BJ (cell line): ENCODE data around the gene PHLPP1. TPM values are rescaled to one million over a fixed set of nuclear protein-coding genes. Genes with fewer than 3 reads are reported as not detected.

Source experiments
- CTCF ChIA-PET: fragments of 350-600 bp; formaldehyde crosslinking; extraction: SDS; loops from one replicate; lab custom pipeline; 2021; ENCODE audit warnings: antibody characterized with exemption, inconsistent platforms; lab: Yijun Ruan, JAX
- POLR2A ChIA-PET: fragments of 300-600 bp; sonication (Branson Sonifier 250); formaldehyde crosslinking; extraction: SDS; loops from one replicate; lab custom pipeline; 2021; ENCODE audit warnings: antibody characterized with exemption; lab: Charles Lee
- DNase-seq: peaks from one replicate; pipeline ENCODE4 v3.0.0-alpha.2; 2011; ENCODE audit warnings: low read depth
- H3K27me3 ChIP-seq: 2 replicates; pipeline ENCODE4 v1.6.0; 2011; ENCODE audit warnings: low read length; ENCODE audit not compliant: control insufficient read depth, insufficient read depth
- H3K36me3 ChIP-seq: 2 replicates; pipeline ENCODE4 v1.5.1; 2011; ENCODE audit warnings: low read length; ENCODE audit not compliant: control insufficient read depth, insufficient read depth
- H3K4me3 ChIP-seq: 2 replicates; pipeline ENCODE4 v1.5.1; 2011; ENCODE audit warnings: low read depth, mild to moderate bottlenecking, control low read depth, low read length
- CTCF ChIP-seq: IDR thresholded peaks from 2 replicates; pipeline ENCODE4 v1.5.1; 2011; ENCODE audit warnings: low read depth, mild to moderate bottlenecking, control low read depth, inconsistent platforms, low read length, moderate library complexity; ENCODE audit not compliant: insufficient read depth
- polyA plus RNA-seq: library from polyadenylated mRNA; depleted of rRNA; stranded (reverse); fragments of >200 nt; gene quantifications from 2 replicates; pipeline ENCODE4 v1.2.3, GENCODE V29; 2011

The PHLPP1 gene
- polyA plus RNA-seq, 1 experiment: 4.0 TPM

DNA sequence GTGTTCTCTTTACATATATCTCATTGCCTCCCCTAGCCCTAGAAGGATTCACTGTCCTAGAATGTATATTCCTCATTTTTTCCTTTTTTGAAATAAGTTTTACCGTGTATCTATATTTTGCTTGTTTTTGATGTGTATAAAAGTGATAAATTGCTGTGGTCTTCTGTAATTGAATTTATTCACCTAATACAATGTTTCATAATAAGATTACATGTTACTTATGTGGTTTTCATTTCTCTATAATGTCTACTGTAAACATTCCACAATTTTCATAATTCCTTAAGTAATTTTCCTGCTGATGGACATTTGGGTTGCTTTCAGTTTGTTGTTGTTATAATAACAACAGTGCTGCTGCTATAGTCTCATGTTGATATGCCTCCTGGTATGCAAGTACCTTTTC, 118.2 kb downstream of the PHLPP1 start:
- H3K4me3 ChIP-seq: no peak overlapping the region
- DNase-seq: no peak
- no peaks in the 10 kb centered on the region for H3K27me3 ChIP-seq
- H3K36me3 ChIP-seq: no peaks in the 10 kb centered on the region
- ChIA-PET CTCF (no interaction called here), POLR2A (no interaction called here)
- TF ChIP-seq CTCF: no peak

DNA sequence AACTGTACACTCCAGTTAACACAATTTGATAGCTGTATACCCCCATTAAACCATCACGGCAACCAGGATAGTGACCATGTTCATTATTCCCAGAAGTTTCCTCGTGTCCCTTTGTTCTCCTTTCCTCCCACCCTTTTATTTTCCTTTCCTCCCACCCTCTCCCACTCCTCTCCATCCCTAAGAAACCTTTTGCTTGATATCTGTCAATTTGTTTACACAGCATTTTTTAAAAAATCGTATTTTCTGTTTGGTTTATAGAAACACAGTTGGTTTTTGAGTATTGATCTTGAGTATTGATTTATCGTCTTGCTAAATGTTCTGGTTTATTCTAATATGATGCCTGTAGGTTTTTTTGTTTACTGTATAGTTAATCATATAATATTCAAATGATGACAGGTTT, 119.4 kb downstream of the PHLPP1 start:
- POLR2A ChIA-PET: no interaction called here
- TF ChIP-seq CTCF: no peak

DNA sequence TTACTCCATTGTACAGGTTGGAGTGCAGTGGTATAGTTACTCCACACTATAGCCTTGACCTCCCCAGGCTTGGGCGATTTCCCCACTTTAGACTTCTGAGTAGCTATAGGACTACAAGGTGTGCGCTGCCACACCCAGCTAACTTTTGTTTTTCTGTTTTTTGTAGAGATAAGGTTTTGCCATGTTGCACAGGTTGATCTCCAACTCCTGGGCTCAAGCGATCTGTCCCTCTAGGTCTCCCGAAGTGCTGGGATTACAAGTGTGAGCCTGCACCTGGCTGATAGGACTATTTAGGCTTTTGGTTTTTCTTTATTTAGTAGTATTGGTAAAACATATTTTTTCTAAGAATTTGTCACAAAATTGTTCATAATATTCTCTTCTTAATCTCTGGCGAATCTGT, 121.7 kb downstream of the PHLPP1 start:
- Histone ChIP-seq H3K36me3 (no peaks in the 10 kb centered on the region), H3K27me3 (no peaks in the 10 kb centered on the region), H3K4me3 (no peak overlapping the region)
- no peak for DNase-seq
- POLR2A ChIA-PET: no interaction called here
- TF ChIP-seq CTCF: no peak
- CTCF ChIA-PET: interaction anchor here (1.2 kb wide), 1 partner anchor 12 kb away, joined by 3 read pairs; no protein-coding TSS in a partner anchor

More for the DNA sequence above, 119.4 kb downstream of the PHLPP1 start:
- Histone ChIP-seq H3K4me3 (no peak overlapping the region), H3K36me3 (no peaks in the 10 kb centered on the region), H3K27me3 (no peaks in the 10 kb centered on the region)
- CTCF ChIA-PET: no interaction called here
- DNase-seq: no peak

- Histone ChIP-seq H3K27me3 (no peaks in the 10 kb centered on the region), H3K4me3 (no peak overlapping the region), H3K36me3 (no peaks in the 10 kb centered on the region)
- CTCF ChIA-PET: no interaction called here
- POLR2A ChIA-PET: no interaction called here
- DNase-seq: no peak
- no peak for TF ChIP-seq CTCF
Observed at GRCh38 chr18:62838475-62839098, 123.2 kb downstream of the PHLPP1 start.

GRCh38 chr18:62839874-62840713, 124.8 kb downstream of the PHLPP1 start:
- DNase-seq: no peak
- Histone ChIP-seq H3K4me3 (no peak overlapping the region), H3K27me3 (no peaks in the 10 kb centered on the region), H3K36me3 (no peaks in the 10 kb centered on the region)
- TF ChIP-seq CTCF: no peak
- ChIA-PET POLR2A (no interaction called here), CTCF (no interaction called here)
